Amygdala (tissue), 56 donors: Measurements from ENCODE around the gene FMN1.

Experiments
- DNase-seq, 56 donors: peaks; one replicate each; lab custom pipeline; 2025; lab: John Stamatoyannopoulos, UW

The FMN1 gene

GRCh38 chr15:32803631-32804030 lies 390.9 kb downstream of the FMN1 start:
- DNase-seq: no peak

- DNase-seq: no peak
Observed at GRCh38 chr15:32802286-32802936, 392.1 kb downstream of the FMN1 start.

DNA sequence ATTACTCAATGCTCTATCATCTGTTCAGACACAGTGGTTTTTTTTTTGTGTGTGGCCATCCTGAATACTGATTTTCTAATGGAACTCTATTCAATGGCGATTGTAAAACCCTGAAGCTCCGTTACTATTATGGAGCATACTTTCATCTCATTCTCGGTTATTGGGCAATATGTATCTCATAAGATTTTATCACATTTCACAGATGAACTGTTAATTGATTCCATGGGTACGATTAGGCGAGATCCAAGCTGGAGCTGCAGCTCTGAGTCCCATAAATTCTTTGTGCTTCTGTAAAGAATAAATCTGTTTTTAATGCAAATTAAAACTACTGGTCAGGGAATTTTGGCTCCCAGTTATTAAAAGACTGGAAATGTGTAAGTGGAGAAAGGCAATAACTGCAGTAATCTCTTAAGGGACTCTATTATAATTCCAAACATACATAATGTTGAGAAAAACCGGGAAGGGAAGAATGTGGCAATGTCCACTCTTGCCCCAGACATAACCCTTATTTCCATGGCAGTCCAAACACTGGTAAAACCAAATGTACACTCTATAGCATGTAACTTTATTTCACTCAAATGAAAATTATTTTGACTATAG lies 394.5 kb downstream of the FMN1 start:
- no peak for DNase-seq

DNA sequence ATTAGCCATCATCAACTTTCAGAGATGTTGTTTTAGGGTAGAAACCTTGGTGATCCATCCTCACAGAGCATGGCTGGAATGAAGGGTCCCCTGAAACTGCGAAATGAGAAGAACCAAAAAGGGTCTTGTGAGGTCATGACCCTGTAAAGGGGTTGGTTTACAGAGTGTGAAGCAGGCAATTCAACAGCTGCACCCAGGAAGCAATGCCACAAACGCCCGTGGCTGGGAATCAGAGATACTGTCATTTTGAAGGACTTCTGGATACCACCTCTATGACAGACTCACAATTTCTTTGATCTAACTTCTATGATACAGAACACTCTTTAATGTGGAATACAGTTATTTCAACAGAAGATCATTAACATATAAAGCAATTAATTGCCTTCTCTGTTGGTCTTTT lies 397.7 kb downstream of the FMN1 start:
- no peak for DNase-seq

GRCh38 chr15:32794973-32795372 lies 399.5 kb downstream of the FMN1 start:
- DNase-seq: no peak

GRCh38 chr15:32792436-32792835 lies 402.1 kb downstream of the FMN1 start:
- DNase-seq: no peak

DNA sequence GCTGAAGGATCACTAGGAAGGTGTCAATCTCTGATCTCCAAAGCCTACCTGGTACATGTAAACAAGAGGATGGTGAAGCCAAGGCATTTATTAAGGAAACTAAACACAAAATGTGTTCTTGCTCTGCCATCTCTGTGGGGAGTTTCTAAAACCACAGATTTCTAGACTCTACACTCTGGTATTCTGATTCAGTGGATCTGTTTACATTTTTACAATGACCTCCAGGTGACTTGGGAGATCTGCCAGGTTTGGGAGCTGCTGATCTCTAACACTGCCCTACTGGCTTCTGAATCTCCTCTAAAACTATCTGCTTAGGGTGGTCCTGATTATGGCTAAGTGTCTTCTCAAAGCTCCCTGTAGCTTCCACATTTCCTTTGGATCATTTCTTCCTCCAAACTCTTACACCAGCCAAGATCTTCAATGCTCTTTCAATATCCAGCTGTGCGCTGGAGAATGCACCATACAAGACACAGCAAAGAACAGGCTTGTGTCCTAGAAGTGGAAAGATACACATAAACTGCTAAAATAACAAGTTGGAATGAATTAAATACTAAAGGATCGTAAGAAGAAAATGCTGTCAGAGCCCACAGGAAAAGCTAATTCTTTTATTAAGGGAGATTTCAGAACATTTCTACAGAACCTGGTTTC lies 404.0 kb downstream of the FMN1 start:
- no peak for DNase-seq

- no peak for DNase-seq
Observed at GRCh38 chr15:32787949-32788348, 406.6 kb downstream of the FMN1 start.

- no peak for DNase-seq
Observed at GRCh38 chr15:32786906-32787305, 407.6 kb downstream of the FMN1 start.

DNA sequence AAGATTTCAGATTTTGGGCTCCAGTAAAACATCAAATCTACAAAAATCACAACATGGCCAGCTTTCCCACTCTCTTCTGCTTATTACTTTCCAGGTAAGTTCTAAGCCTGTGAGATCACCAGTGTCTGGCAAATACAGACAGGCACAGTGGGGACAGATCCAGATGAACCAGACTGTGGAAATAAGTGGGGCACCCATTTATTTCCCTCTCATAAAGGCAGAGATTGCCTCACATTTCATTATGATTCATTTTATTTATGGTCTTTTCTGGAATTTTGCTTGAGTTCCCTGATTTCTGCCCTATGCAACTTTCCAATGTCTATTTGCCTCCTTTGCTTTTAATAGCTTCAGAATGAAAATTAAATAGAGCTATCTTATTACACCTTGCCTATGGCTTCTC lies 409.9 kb downstream of the FMN1 start:
- DNase-seq: no peak

- DNase-seq: no peak
Observed at GRCh38 chr15:32781781-32782180, 412.7 kb downstream of the FMN1 start.

DNA sequence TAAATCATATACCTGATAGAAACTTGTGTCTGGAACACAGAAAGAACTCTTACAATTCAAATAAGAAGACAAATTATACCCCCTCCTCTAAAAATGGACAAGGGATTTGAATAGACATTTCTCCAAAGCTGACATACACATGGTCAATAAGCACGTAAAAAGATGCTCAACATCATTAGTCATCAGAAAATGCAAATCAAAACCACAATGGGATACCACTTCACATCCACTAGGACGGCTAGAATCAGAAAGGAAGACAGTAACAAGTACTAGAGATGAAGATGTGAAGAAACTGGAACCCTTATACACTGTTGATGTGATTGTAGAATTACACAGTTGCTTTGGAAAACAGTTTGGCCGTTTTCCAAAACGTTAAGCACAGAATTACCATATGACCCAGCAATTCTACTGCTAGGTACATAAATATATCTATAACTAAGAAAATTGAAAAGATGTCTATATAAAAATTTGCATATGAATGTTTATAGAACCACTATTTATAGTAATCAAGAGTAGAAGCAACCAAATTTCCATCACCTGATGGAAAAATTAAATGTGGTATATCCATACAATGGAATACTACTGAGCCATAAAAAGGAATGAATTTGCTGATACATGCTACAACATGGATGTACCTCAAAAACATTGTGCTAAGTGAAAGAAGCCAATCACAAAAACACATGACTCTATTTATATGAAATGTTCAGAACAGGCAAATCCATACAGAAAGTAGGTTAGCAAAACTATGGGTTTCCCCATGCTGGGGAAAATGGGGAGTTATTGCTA lies 415.9 kb downstream of the FMN1 start:
- no peak for DNase-seq

- DNase-seq: no peak
Observed at GRCh38 chr15:32775103-32775502, 419.4 kb downstream of the FMN1 start.

DNA sequence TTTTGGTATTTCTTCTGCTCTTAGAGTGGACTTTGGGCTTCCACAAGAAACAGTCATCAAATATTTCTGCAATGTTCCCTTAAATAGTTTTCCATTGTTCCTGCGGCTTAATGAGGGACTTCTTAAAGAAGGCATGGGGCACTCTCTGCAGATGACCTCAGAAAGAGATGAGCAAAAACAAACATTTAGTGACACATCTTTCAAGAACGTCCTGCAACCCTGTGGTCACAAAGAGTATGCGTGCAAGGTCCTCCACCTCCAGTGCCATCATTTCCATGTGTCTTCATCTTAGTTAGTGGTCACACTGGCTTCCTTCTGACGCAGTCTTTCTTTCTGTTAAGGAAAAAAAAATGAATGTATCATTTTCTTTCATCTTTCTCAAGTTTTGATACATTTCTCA lies 420.5 kb downstream of the FMN1 start:
- no peak for DNase-seq

DNA sequence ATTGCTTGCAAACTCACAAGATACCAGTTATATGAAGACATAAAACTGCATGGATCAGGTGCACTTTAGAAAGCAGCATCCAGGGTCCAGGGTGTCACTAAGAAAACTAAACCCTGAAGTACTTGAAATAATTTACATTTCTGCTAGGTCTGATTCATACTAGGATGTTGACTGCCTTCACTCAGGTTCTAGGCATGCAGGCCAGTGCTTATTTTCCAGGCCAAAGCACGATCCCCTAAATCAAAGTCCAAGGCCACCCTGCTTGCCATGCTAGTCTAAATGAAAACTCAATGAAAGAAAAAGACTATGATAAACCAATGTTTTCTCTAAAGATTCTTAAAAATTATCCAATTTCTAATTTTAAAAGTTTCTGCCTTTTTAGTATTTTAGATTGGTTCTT lies 427.3 kb downstream of the FMN1 start:
- no peak for DNase-seq

GRCh38 chr15:32766101-32766500 lies 428.4 kb downstream of the FMN1 start:
- DNase-seq: no peak

GRCh38 chr15:32765236-32765635 lies 429.3 kb downstream of the FMN1 start:
- no peak for DNase-seq

GRCh38 chr15:32763295-32763694 lies 431.2 kb downstream of the FMN1 start:
- no peak for DNase-seq

DNA sequence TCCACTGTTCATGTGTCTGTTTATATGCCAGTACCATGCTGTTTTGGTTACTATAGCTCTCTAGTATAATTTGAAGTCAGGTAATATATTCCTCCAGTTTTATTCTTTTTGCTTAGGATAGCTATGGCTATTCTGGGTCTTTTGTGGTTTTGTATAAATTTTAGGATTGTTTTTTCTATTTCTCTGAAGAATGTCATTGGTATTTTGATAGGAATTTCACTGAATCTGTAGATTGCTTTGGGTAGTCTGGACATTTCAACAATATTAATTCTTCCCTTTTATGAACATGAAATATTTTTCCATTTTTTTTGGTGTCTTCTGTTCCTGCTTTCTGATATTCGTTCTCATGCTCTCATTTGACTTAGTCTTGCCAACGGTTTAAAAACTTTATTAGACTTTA lies 437.1 kb downstream of the FMN1 start:
- no peak for DNase-seq

GRCh38 chr15:32750979-32751378 lies 443.5 kb downstream of the FMN1 start:
- no peak for DNase-seq

GRCh38 chr15:32747921-32748342 lies 446.6 kb downstream of the FMN1 start:
- DNase-seq: no peak
